ENCODE measurements around the gene PROC.

PROC gene

DNA sequence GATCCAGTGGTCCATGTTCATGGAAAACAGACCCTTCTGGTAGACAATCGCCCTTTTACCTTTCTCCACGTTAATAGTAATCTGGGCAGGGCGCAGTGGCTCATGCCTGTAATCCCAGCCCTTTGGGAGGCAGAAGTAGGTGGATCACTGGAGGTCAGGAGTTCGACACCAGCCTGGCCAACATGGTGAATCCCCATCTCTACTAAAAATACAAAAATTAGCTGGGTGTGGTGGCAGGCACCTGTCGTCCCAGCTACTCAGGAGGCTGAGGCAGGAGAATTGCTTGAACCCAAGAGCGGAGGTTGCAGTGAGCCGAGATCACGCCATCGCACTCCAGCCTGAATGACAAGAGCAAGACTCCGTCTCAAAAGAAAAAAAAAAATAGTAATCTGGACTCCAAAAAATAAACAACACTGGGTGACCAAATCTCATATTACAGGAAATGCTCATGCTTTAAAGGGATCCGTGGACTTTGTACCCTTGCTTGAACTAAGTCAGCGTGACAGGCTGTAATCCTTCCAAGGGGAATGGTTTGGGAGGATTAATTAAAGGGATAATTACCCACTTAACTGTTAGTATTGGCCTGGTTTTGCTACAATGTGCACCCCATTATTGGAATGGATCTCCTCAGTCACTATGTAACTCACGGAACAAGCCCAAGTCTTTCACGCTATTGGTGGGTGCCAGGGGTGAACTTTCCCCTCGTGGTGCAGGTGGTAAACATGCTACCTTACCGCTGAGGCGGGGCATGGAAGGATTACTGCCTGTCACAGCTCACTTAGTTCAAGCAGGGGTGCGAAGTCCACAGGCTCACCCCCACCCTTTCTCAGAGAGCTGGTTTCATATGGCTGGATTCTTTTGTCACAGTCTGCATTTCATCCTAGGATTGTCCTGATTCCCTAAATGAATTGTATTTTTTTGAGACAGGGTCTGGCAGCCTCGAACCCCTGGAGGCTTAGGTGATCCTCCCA, 36.7 kb downstream of the PROC start:
- no peak overlapping the region for H2AFZ ChIP-seq (ENCODE audit: low read depth, low read length)
- H3K9me3 ChIP-seq (ENCODE audit: insufficient read depth, low read length, severe bottlenecking), result no peaks in the 10 kb centered on the region
- H3K79me2 ChIP-seq (ENCODE audit: insufficient read depth, low read length), result no peaks in the 10 kb centered on the region
- H3K9ac ChIP-seq (ENCODE audit: low read depth, low read length), result no peak overlapping the region
- no peak overlapping the region for H3K27ac ChIP-seq (ENCODE audit: low read length)
- no peak overlapping the region for H3K4me2 ChIP-seq (ENCODE audit: insufficient read depth, low read length)
- H3K36me3 ChIP-seq (ENCODE audit: insufficient read depth, low read length), result peaks cover 7% of the 10 kb centered on the region; the same call in 1 of the 2 replicates
- H3K4me1 ChIP-seq (ENCODE audit: insufficient read depth, low read length), result no peaks in the 10 kb centered on the region
- no peaks in the 10 kb centered on the region for H4K20me1 ChIP-seq (ENCODE audit: insufficient read depth, low read length)
- DNase-seq (no peak), ATAC-seq (ENCODE audit: insufficient read depth, low read depth) (no peak)
- TF ChIP-seq, protein P1, sequence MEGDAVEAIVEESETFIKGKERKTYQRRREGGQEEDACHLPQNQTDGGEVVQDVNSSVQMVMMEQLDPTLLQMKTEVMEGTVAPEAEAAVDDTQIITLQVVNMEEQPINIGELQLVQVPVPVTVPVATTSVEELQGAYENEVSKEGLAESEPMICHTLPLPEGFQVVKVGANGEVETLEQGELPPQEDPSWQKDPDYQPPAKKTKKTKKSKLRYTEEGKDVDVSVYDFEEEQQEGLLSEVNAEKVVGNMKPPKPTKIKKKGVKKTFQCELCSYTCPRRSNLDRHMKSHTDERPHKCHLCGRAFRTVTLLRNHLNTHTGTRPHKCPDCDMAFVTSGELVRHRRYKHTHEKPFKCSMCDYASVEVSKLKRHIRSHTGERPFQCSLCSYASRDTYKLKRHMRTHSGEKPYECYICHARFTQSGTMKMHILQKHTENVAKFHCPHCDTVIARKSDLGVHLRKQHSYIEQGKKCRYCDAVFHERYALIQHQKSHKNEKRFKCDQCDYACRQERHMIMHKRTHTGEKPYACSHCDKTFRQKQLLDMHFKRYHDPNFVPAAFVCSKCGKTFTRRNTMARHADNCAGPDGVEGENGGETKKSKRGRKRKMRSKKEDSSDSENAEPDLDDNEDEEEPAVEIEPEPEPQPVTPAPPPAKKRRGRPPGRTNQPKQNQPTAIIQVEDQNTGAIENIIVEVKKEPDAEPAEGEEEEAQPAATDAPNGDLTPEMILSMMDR (IDR thresholded peaks at IDR 0.05; ENCODE audit: borderline replicate concordance, extremely low read depth, low read length, poor library complexity, severe bottlenecking), result no peak
- no peak overlapping the region for H3K4me3 ChIP-seq (ENCODE audit: low read depth in 1 of 2, low read length in 2 of 2)
- H3K27me3 ChIP-seq (ENCODE audit: insufficient read depth, low read length, poor library complexity), result no peaks in the 10 kb centered on the region

DNA sequence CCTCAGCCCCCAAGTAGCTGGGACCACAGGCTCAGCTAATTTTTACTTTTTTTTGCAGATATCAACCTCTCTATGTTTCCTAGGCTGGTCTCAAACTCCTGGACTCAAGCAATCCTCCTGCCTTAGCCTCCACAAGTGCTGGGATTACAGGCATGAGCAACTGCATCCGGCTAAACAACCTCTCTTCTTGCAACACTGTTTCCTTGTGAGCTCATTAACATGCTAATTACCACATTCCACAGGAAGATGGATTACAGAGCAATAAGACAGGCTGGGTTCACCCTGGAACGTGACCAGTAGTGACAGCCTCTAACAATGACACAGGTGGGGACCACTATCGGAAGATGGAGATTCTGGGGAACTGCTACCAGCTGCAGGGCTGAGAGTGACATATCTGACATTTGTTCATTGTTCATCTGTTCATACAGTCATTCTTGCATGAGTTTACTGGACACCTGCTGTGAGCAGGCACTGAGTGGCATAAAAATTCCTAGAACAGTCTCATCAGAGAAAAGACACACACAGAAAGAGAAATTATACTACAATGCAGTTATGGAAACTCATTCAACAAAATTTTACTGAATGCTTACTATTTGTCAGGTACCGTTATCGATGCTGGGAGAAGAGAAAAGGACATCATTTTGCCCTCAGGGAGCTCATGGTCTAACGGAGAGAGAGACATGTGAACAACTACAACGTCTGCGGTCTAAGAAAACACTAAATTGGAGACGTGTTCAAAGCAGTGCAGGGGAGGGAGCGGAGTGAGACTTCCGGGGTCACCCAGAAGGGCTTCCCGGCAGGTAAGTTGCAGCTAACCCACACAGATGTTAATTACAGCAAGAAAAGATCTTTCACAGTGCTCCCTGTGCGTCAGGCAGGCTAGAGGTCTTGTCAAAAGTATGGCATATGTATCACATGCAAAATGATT, 37.6 kb downstream of the PROC start:
- TF ChIP-seq EZH2 (IDR thresholded peaks at IDR 0.05; ENCODE audit: borderline replicate concordance, low read depth, low read length, severe bottlenecking), result no peak
- TF ChIP-seq, protein P1 (IDR thresholded peaks at IDR 0.05; ENCODE audit: borderline replicate concordance, extremely low read depth, low read length, poor library complexity, severe bottlenecking), result no peak
- Histone ChIP-seq H3K4me2 (ENCODE audit: insufficient read depth, low read length) (no peak overlapping the region), H3K27me3 (ENCODE audit: insufficient read depth, low read length, poor library complexity) (no peaks in the 10 kb centered on the region), H4K20me1 (ENCODE audit: insufficient read depth, low read length) (no peaks in the 10 kb centered on the region), H2AFZ (ENCODE audit: low read depth, low read length) (no peak overlapping the region), H3K27ac (ENCODE audit: low read length) (no peak overlapping the region), H3K9ac (ENCODE audit: low read depth, low read length) (no peak overlapping the region), H3K9me3 (ENCODE audit: insufficient read depth, low read length, severe bottlenecking) (no peaks in the 10 kb centered on the region), H3K4me3 (ENCODE audit: low read depth in 1 of 2, low read length in 2 of 2) (no peak overlapping the region), H3K36me3 (ENCODE audit: insufficient read depth, low read length) (peaks cover 7% of the 10 kb centered on the region; the same call in 1 of the 2 replicates), H3K4me1 (ENCODE audit: insufficient read depth, low read length) (no peaks in the 10 kb centered on the region), H3K79me2 (ENCODE audit: insufficient read depth, low read length) (no peaks in the 10 kb centered on the region)
- no peak for DNase-seq
- no peak for ATAC-seq (ENCODE audit: insufficient read depth, low read depth)

DNA sequence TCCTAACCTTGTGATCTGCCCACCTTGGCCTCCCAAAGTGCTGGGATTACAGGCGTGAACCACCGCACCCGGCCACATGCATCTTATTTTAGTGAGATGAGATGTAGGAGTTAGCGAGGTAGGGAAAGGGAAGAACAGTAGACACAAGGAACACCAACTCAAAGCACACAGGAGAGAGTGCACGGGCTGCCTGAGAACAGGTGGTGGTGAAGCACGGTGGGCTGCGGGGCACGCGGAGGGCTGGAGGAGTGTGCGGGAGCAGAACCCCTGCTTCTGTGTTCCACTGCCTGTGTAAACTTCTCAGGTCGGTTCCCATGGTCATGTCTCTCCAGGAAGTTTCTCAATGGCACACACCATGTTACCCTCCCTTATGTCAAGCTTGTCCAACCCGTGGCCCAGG, 38.7 kb downstream of the PROC start:
- Histone ChIP-seq H3K27me3 (ENCODE audit: insufficient read depth, low read length, poor library complexity) (no peaks in the 10 kb centered on the region), H3K36me3 (ENCODE audit: insufficient read depth, low read length) (peaks cover 7% of the 10 kb centered on the region; the same call in 1 of the 2 replicates), H3K4me3 (ENCODE audit: low read depth in 1 of 2, low read length in 2 of 2) (no peak overlapping the region), H3K9me3 (ENCODE audit: insufficient read depth, low read length, severe bottlenecking) (no peaks in the 10 kb centered on the region), H4K20me1 (ENCODE audit: insufficient read depth, low read length) (no peaks in the 10 kb centered on the region), H3K79me2 (ENCODE audit: insufficient read depth, low read length) (no peaks in the 10 kb centered on the region), H3K27ac (ENCODE audit: low read length) (no peak overlapping the region), H3K9ac (ENCODE audit: low read depth, low read length) (no peak overlapping the region), H2AFZ (ENCODE audit: low read depth, low read length) (no peak overlapping the region), H3K4me1 (ENCODE audit: insufficient read depth, low read length) (no peaks in the 10 kb centered on the region), H3K4me2 (ENCODE audit: insufficient read depth, low read length) (no peak overlapping the region)
- TF ChIP-seq, protein P1 (IDR thresholded peaks at IDR 0.05; ENCODE audit: borderline replicate concordance, extremely low read depth, low read length, poor library complexity, severe bottlenecking), result no peak
- no peak for TF ChIP-seq EZH2 (IDR thresholded peaks at IDR 0.05; ENCODE audit: borderline replicate concordance, low read depth, low read length, severe bottlenecking)
- DNase-seq, result no peak
- no peak for ATAC-seq (ENCODE audit: insufficient read depth, low read depth)

Measured in DND-41 (cell line).